ENCODE measurements around the gene SRSF11. TPM values are rescaled to one million over a fixed set of nuclear protein-coding genes. Genes with fewer than 3 reads are reported as not detected.

The SRSF11 gene
- polyA plus RNA-seq, 1 donor (not counting 4 experiments of a cell fraction or from before 2014, with no cell fraction given), result 234 TPM

DNA sequence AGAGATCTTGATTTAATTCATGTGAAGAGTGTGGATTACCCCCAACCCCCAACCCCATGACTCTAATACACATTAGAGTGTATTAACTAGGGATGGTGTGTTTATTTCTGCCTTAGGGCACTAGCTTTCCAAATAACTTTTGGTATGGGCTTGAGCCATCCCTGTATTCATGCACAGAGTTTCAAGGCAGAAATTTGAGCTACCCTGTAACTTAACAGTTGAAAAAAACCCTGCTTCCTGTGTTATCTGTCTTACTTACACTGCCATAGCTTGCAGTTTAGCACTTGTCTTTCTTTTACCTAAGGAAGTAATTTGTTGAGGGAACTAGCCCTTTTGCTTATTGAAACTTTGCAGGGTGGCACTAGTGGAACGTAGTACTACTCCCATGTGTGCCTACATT, 6.3 kb downstream of the SRSF11 start:
- H3K36me3 ChIP-seq (ENCODE audit: control insufficient read depth in 2 of 2, extremely low read depth in 1 of 2, insufficient read depth in 2 of 2, low read length in 2 of 2), result peaks cover 15 to 34% of the 10 kb centered on the region in 2 experiments
- TF ChIP-seq, protein P1, sequence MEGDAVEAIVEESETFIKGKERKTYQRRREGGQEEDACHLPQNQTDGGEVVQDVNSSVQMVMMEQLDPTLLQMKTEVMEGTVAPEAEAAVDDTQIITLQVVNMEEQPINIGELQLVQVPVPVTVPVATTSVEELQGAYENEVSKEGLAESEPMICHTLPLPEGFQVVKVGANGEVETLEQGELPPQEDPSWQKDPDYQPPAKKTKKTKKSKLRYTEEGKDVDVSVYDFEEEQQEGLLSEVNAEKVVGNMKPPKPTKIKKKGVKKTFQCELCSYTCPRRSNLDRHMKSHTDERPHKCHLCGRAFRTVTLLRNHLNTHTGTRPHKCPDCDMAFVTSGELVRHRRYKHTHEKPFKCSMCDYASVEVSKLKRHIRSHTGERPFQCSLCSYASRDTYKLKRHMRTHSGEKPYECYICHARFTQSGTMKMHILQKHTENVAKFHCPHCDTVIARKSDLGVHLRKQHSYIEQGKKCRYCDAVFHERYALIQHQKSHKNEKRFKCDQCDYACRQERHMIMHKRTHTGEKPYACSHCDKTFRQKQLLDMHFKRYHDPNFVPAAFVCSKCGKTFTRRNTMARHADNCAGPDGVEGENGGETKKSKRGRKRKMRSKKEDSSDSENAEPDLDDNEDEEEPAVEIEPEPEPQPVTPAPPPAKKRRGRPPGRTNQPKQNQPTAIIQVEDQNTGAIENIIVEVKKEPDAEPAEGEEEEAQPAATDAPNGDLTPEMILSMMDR (optimal IDR thresholded peaks at IDR 0.05 in 1 of 3, IDR thresholded peaks at IDR 0.05 in 1 of 3, conservative IDR thresholded peaks at IDR 0.05 in 1 of 3; ENCODE audit: extremely low read depth in 1 of 3, insufficient read depth in 2 of 3, low read length in 3 of 3), result no peak
- TF ChIP-seq EZH2 (IDR thresholded peaks at IDR 0.05; ENCODE audit: low read length), result no peak
- H3K27me3 ChIP-seq (ENCODE audit: control insufficient read depth, extremely low read depth, insufficient read depth, low read length), result no peaks in the 10 kb centered on the region
- peaks cover 74% of the 10 kb centered on the region for H3K79me2 ChIP-seq (ENCODE audit: control insufficient read depth, insufficient read depth, low read length)
- no peak overlapping the region for H3K4me3 ChIP-seq (ENCODE audit: control insufficient read depth in 2 of 3, extremely low read depth in 1 of 3, insufficient read depth in 2 of 3, low read depth in 1 of 3, low read length in 3 of 3)
- peaks cover 24% of the 10 kb centered on the region for H3K4me1 ChIP-seq (ENCODE audit: control insufficient read depth, extremely low read depth, insufficient read depth, low read length)
- H3K9ac ChIP-seq (ENCODE audit: control insufficient read depth, extremely low read depth, insufficient read depth, low read length), result no peak overlapping the region
- no peaks in the 10 kb centered on the region for H3K9me1 ChIP-seq (ENCODE audit: control insufficient read depth, extremely low read depth, insufficient read depth, low read length)
- H2AFZ ChIP-seq (ENCODE audit: control insufficient read depth, low read length), result no peak overlapping the region
- peaks cover 6% of the 10 kb centered on the region for H4K20me1 ChIP-seq (ENCODE audit: control insufficient read depth, extremely low read depth, insufficient read depth, low read length)
- H3K4me2 ChIP-seq (ENCODE audit: control insufficient read depth, extremely low read depth, insufficient read depth, low read depth, low read length), result no peak overlapping the region
- FAIRE-seq, result peak; percentile 26
- no peak overlapping the region for H3K27ac ChIP-seq (ENCODE audit: control insufficient read depth, insufficient read depth, low read length)
- dilution Hi-C loops (cut with MboI; ENCODE audit: extremely low pct_ligation_motif_present, low sequenced_read_pairs), result no loop called here
- no peak for DNase-seq (ENCODE audit: low read depth, low spot score)
- no peaks in the 10 kb centered on the region for H3K9me3 ChIP-seq (ENCODE audit: control insufficient read depth, low read depth, low read length)

DNA sequence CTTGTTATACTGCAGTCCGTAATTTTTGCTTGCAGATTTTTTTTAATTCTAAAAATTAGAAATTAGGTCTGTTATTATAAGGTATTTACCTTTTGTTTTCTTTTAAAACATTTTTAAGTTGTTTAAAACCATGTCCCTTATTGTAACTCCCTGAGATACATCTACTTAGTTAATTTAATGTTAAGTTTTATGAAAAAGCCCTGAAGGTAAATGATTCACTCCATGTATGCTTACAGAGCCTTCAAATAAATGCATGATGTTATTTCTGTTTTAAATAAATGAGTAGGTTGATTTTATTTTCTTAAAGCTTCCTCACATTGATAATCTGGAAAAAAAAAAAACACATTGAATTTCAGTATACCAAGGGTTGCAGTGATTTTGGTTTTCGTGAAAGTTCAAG, 7.5 kb downstream of the SRSF11 start:
- Histone ChIP-seq H3K9ac (ENCODE audit: control insufficient read depth, extremely low read depth, insufficient read depth, low read length) (no peak overlapping the region), H2AFZ (ENCODE audit: control insufficient read depth, low read length) (no peak overlapping the region), H3K4me3 (ENCODE audit: control insufficient read depth in 2 of 3, extremely low read depth in 1 of 3, insufficient read depth in 2 of 3, low read depth in 1 of 3, low read length in 3 of 3) (no peak overlapping the region), H3K27me3 (ENCODE audit: control insufficient read depth, extremely low read depth, insufficient read depth, low read length) (no peaks in the 10 kb centered on the region), H3K27ac (ENCODE audit: control insufficient read depth, insufficient read depth, low read length) (no peak overlapping the region), H4K20me1 (ENCODE audit: control insufficient read depth, extremely low read depth, insufficient read depth, low read length) (peaks cover 6% of the 10 kb centered on the region), H3K36me3 (ENCODE audit: control insufficient read depth in 2 of 2, extremely low read depth in 1 of 2, insufficient read depth in 2 of 2, low read length in 2 of 2) (peaks cover 14 to 33% of the 10 kb centered on the region in 2 experiments), H3K4me2 (ENCODE audit: control insufficient read depth, extremely low read depth, insufficient read depth, low read depth, low read length) (no peak overlapping the region), H3K4me1 (ENCODE audit: control insufficient read depth, extremely low read depth, insufficient read depth, low read length) (peaks cover 14% of the 10 kb centered on the region), H3K9me3 (ENCODE audit: control insufficient read depth, low read depth, low read length) (no peaks in the 10 kb centered on the region), H3K79me2 (ENCODE audit: control insufficient read depth, insufficient read depth, low read length) (peaks cover 62% of the 10 kb centered on the region), H3K9me1 (ENCODE audit: control insufficient read depth, extremely low read depth, insufficient read depth, low read length) (no peaks in the 10 kb centered on the region)
- DNase-seq (ENCODE audit: low read depth, low spot score) (no peak), FAIRE-seq (no peak)
- TF ChIP-seq, protein P1 (optimal IDR thresholded peaks at IDR 0.05 in 1 of 3, IDR thresholded peaks at IDR 0.05 in 1 of 3, conservative IDR thresholded peaks at IDR 0.05 in 1 of 3; ENCODE audit: extremely low read depth in 1 of 3, insufficient read depth in 2 of 3, low read length in 3 of 3), result no peak
- no peak for TF ChIP-seq EZH2 (IDR thresholded peaks at IDR 0.05; ENCODE audit: low read length)
- dilution Hi-C loops (cut with MboI; ENCODE audit: extremely low pct_ligation_motif_present, low sequenced_read_pairs), result no loop called here

Data from keratinocyte (primary cell).